Lower lobe of right lung (tissue), 2 donors: ENCODE measurements around the gene C5orf24. TPM values are rescaled to one million over a fixed set of nuclear protein-coding genes. Genes with fewer than 3 reads are reported as not detected.

ENCODE experiments used
- ATAC-seq, 2 donors: fragments of 200-7000 bp; cut with Tn5 transposase; one replicate each; pipeline ENCODE4 v1.9.1; 2020 to 2022; ENCODE audit warnings: mild to moderate bottlenecking in 2 of 2, moderate library complexity in 2 of 2
- DNase-seq: peaks from one replicate; pipeline ENCODE4 v3.0.0-alpha.2; 2020
- H3K27ac ChIP-seq: fragments of 200-600 bp; one replicate; pipeline ENCODE4 v1.8.0; 2022
- H3K27me3 ChIP-seq: fragments of 200-600 bp; one replicate; pipeline ENCODE4 v1.8.0; 2022; ENCODE audit warnings: low read depth
- H3K36me3 ChIP-seq: fragments of 200-600 bp; one replicate; pipeline ENCODE4 v1.8.0; 2022; ENCODE audit warnings: mild to moderate bottlenecking
- H3K4me1 ChIP-seq: fragments of 200-600 bp; one replicate; pipeline ENCODE4 v1.8.0; 2022
- H3K4me3 ChIP-seq: fragments of 200-600 bp; one replicate; pipeline ENCODE4 v1.8.0; 2022; ENCODE audit warnings: mild to moderate bottlenecking
- H3K9me3 ChIP-seq: fragments of 200-600 bp; one replicate; pipeline ENCODE4 v1.8.0; 2022
- CTCF ChIP-seq: fragments of 200-600 bp; IDR thresholded peaks from one replicate; pipeline ENCODE4 v1.8.0; 2022; ENCODE audit warnings: antibody characterized with exemption, mild to moderate bottlenecking
- intact Hi-C: fragments of 100-400 bp; cut with DNase I; formaldehyde crosslinking; loops from one replicate; pipeline ENCODE4 v1.11.0; 2022
- long read RNA-seq: library from polyadenylated mRNA; unstranded; transcript quantifications from one replicate; pipeline ENCODE4 v2.0.0, GENCODE V29; 2021
- total RNA-seq: library from RNA; stranded (reverse); fragmentation: NEBNext Ultra II Directional; extraction: Animal tissue kit (Norgen Biotek cat#: 25700); gene quantifications from one replicate; pipeline ENCODE4 v1.2.1, GENCODE V29; 2021
- donor health status: DM: no; HTN: yes; CAD: no; lungs with severe emphysema.

C5orf24 gene
- total RNA-seq: 47.9 TPM
- long read RNA-seq, full-length matches to known transcripts: 33 of 41 reads
- long read RNA-seq, partial matches to known transcripts: 0 of 41 reads
- long read RNA-seq, other reads (novel, unspliced or antisense): 8 of 41 reads

- Histone ChIP-seq H3K4me1 (peaks cover 50% of the 10 kb centered on the region), H3K4me3 (peak within 1 kb of the TSS; percentile 81), H3K9me3 (no peaks in the 10 kb centered on the region), H3K27ac (peak within 1 kb of the TSS; percentile 97), H3K36me3 (peaks cover 22% of the 10 kb centered on the region), H3K27me3 (no peaks in the 10 kb centered on the region)
- intact Hi-C loops: no loop called here
- ATAC-seq (peak; percentile 99), DNase-seq (peak; percentile 96)
- TF ChIP-seq CTCF: no peak
Observed at GRCh38 chr5:134845852-134846640, at the start of gene C5orf24. TSS of gene C5orf24 (plus strand) at chr5:134845968. CDS start at chr5:134854901, 8,933 bp downstream.

- Histone ChIP-seq H3K4me1 (no peaks in the 10 kb centered on the region), H3K36me3 (peaks cover 96% of the 10 kb centered on the region), H3K27ac (no peak overlapping the region), H3K4me3 (no peak overlapping the region), H3K9me3 (no peaks in the 10 kb centered on the region), H3K27me3 (no peaks in the 10 kb centered on the region)
- no peak for TF ChIP-seq CTCF
- intact Hi-C loops: no loop called here
- DNase-seq (no peak), ATAC-seq (no peak)
Observed at GRCh38 chr5:134798468-134798867, 47.3 kb upstream of the C5orf24 start.

GRCh38 chr5:134803821-134804220 lies 41.9 kb upstream of the C5orf24 start:
- no peak overlapping the region for H3K4me3 ChIP-seq
- H3K27me3 ChIP-seq: no peaks in the 10 kb centered on the region
- H3K9me3 ChIP-seq: no peaks in the 10 kb centered on the region
- intact Hi-C loops: no loop called here
- ATAC-seq (no peak), DNase-seq (no peak)
- TF ChIP-seq CTCF: no peak
- H3K27ac ChIP-seq: no peak overlapping the region
- H3K36me3 ChIP-seq: peaks cover 83% of the 10 kb centered on the region
- no peaks in the 10 kb centered on the region for H3K4me1 ChIP-seq

GRCh38 chr5:134813407-134813806 lies 32.4 kb upstream of the C5orf24 start:
- DNase-seq (no peak), ATAC-seq (no peak)
- Histone ChIP-seq H3K4me1 (no peaks in the 10 kb centered on the region), H3K36me3 (peaks cover 90% of the 10 kb centered on the region), H3K27ac (no peak overlapping the region), H3K4me3 (no peak overlapping the region), H3K27me3 (no peaks in the 10 kb centered on the region), H3K9me3 (no peaks in the 10 kb centered on the region)
- TF ChIP-seq CTCF: no peak
- intact Hi-C loops: no loop called here

GRCh38 chr5:134813827-134814226 lies 31.9 kb upstream of the C5orf24 start:
- Histone ChIP-seq H3K4me3 (no peak overlapping the region), H3K27ac (no peak overlapping the region), H3K27me3 (no peaks in the 10 kb centered on the region), H3K9me3 (no peaks in the 10 kb centered on the region), H3K36me3 (peaks cover 90% of the 10 kb centered on the region), H3K4me1 (no peaks in the 10 kb centered on the region)
- TF ChIP-seq CTCF: no peak
- intact Hi-C loops: no loop called here
- DNase-seq (no peak), ATAC-seq (no peak)
